Measurements from ENCODE around the gene B9D1.
A peak's percentile ranks its signal among the peaks of the same experiment; 100 is the strongest.

The B9D1 gene

DNA sequence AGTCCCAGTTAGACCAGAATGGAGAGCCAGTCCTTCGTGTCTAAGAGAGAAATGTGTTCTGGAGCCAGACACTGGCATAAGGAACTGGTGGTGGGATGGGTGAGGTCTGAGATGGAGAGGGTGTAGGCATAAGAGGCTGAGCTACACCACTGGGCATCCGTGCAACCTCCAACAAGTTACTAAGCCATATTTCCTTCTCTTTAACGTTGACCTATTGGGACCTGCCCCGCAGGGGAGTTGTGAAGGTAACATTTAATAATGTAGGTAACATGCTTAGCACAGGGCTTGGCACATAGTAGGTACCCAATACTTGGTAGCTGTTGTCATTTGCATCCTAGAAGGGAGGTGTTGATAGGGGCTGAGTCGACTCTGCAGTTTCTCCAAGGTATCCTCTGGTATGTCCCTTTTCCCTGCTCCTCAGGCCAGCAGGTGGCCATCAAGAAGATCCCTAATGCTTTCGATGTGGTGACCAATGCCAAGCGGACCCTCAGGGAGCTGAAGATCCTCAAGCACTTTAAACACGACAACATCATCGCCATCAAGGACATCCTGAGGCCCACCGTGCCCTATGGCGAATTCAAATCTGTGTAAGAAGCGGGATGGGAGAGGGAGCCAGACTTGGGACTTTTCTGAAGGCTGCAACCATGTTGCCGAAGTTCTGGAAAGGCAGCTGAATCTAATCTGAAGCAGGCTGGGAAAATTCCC, 17.0 kb upstream of the B9D1 start:
- no peak for DNase-seq
- in situ Hi-C loops (cut with HindIII; ENCODE audit: low pct_ligation_motif_present, low pct_unique_long_range_greater_than_20kb, low sequenced_read_pairs) = no loop called here

GRCh38 chr17:19378416-19379360, 16.2 kb upstream of the B9D1 start, which contains the start of gene MAPK7:
Gene MAPK7, plus strand, starts transcription at chr17:19378498. Its CDS starts 403 bp downstream, at chr17:19378901.
- in situ Hi-C loops (cut with HindIII; ENCODE audit: low pct_ligation_motif_present, low pct_unique_long_range_greater_than_20kb, low sequenced_read_pairs) = no loop called here
- DNase-seq = no peak

DNA sequence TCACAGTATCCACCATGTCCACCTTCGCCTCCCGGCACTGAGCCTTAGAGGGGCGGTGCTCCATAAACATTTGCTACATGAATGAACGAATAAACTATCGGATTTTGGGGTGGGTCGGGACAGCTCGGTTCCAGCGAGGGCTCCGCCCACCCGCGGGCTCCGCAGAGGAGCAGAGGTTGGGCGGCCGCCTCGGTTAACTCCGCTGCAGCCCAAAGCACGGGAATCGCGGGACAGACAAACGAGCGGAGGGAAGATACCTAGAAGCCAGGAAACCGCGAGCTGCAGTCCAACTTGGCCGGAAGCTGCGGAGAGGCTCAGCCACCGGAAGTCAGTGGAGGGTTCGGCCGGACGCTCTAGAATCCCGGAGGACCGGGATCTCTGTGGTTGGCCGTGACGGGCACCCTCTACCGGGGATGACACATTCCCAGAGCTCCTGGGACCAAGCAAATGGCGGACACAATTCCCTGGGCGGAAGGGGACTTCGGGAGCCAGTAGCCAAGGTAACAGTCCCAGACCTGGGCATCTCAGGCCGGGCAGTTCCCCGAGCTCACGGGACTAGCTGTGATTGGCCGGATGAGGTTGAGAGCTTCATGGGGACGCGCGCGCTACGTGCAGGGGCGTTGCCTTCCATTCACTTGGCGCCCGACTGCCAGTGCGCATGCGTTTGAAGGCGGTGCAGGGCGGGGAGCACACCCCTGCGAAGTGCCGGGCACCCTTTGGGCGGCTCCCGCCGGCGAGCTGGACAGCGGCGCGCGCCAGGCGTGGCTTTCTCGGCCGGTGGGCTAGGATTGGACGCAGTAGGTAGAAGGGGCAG, 15.3 kb upstream of the B9D1 start:
- in situ Hi-C loops (cut with HindIII; ENCODE audit: low pct_ligation_motif_present, low pct_unique_long_range_greater_than_20kb, low sequenced_read_pairs) = no loop called here
- DNase-seq = peak; percentile 99

- peak; percentile 13 for DNase-seq
- in situ Hi-C loops (cut with HindIII; ENCODE audit: low pct_ligation_motif_present, low pct_unique_long_range_greater_than_20kb, low sequenced_read_pairs) = no loop called here
These were observed 14.3 kb upstream of the B9D1 start for GRCh38 chr17:19376811-19377210.

DNA sequence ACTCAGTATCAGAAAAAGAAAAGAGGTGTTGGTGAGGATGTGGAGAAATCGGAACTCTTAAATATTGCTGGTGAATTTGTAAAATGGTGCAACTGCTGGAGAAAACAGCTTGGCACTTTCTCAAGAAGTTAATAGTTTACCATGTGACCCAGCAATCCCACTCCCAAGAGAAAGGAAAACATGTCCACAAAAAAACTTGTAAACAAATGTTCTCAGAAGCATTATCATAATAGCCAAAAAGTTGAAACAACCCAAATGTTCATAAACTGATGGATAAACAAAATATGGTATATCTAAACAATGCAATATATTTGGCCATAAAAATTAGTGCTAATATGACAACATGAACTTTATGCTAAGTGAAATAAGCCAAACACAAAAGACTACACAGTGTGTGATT, 13.2 kb upstream of the B9D1 start:
- no peak for DNase-seq
- in situ Hi-C loops (cut with HindIII; ENCODE audit: low pct_ligation_motif_present, low pct_unique_long_range_greater_than_20kb, low sequenced_read_pairs) = no loop called here

DNA sequence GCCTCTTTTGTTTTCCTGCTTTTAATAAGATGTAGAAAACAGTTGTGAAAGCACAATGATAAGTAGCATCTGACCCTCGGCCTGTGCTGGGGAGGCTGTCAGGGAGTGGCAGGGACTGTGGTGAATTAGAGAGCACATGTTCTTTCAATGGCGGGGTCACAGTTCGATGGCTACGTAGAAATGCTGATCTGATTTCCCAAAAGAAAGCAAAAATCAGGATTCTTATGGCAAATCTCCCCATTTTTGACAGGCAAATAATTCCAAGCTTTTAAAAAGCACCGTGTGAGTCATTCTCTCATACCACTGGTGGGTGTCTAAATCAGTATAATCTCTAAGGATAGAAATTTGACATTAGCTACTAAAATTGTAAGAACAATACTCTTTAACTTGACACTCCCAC, 11.6 kb upstream of the B9D1 start:
- in situ Hi-C loops (cut with HindIII; ENCODE audit: low pct_ligation_motif_present, low pct_unique_long_range_greater_than_20kb, low sequenced_read_pairs) = loop anchor here (25.0 kb wide), 1 partner anchor 88 kb away; no protein-coding TSS in a partner anchor
- DNase-seq = no peak

DNA sequence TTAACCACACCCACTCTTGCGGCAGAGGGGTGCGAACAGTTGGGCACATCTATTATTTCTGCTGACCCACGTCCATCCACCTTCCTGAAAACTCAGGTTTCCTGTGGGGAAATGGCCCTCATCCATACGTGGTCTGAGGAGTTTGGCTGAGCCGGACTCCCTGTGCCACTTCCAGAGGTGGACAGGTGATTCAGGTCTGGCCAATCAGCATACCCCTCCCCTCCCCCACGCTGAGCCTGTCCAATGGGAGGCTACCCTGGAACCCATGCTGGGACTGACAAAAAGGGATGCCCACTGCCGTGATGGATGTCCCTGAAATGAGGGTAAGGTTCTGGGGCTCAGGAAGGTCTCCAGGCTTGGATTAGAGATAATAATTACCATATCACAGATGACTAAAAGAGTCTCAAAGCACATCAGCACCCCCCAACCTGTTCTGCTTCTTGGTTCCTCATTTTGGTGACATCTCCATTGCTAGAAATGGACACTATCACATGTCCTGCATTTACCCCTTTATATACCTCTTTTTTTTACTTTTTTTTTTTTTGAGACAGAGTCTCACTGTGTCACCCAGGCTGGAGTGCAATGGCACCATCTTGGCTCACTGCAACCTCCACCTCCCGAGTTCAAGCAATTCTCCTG, 10.5 kb upstream of the B9D1 start:
- DNase-seq = no peak
- in situ Hi-C loops (cut with HindIII; ENCODE audit: low pct_ligation_motif_present, low pct_unique_long_range_greater_than_20kb, low sequenced_read_pairs) = loop anchor here (25.0 kb wide), 1 partner anchor 89 kb away; no protein-coding TSS in a partner anchor

- no peak for DNase-seq
- in situ Hi-C loops (cut with HindIII; ENCODE audit: low pct_ligation_motif_present, low pct_unique_long_range_greater_than_20kb, low sequenced_read_pairs) = loop anchor here (25.0 kb wide), 1 partner anchor 90 kb away; no protein-coding TSS in a partner anchor
These were observed 9.9 kb upstream of the B9D1 start for GRCh38 chr17:19372439-19372838.

DNA sequence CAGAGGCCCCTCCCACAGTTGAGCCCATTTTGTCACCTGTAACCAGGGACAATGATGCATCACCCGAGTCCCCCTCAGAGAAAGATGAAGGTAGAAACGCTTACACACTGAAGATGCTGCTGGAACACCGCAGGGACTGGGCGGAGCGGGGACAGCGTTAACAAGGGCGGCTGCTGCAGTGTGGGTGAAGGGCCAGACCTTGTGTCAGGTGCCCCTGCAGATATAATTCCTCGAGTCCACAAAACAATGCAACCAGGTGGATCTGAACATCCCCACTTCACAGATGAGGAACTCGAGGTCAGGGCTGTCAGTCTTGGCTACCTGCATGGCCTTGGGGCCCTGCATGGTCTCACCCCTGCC, 9.5 kb upstream of the B9D1 start:
- in situ Hi-C loops (cut with HindIII; ENCODE audit: low pct_ligation_motif_present, low pct_unique_long_range_greater_than_20kb, low sequenced_read_pairs) = loop anchor here (25.0 kb wide), 1 partner anchor 90 kb away; no protein-coding TSS in a partner anchor

GRCh38 chr17:19371259-19372010, 8.9 kb upstream of the B9D1 start:
- DNase-seq = no peak
- in situ Hi-C loops (cut with HindIII; ENCODE audit: low pct_ligation_motif_present, low pct_unique_long_range_greater_than_20kb, low sequenced_read_pairs) = loop anchor here (25.0 kb wide), 1 partner anchor 91 kb away; no protein-coding TSS in a partner anchor

More for the DNA sequence above, 9.5 kb upstream of the B9D1 start:
- DNase-seq = no peak

- DNase-seq = no peak
- in situ Hi-C loops (cut with HindIII; ENCODE audit: low pct_ligation_motif_present, low pct_unique_long_range_greater_than_20kb, low sequenced_read_pairs) = loop anchor here (25.0 kb wide), 1 partner anchor 92 kb away; no protein-coding TSS in a partner anchor
These were observed 8.0 kb upstream of the B9D1 start for GRCh38 chr17:19370493-19370960.

DNA sequence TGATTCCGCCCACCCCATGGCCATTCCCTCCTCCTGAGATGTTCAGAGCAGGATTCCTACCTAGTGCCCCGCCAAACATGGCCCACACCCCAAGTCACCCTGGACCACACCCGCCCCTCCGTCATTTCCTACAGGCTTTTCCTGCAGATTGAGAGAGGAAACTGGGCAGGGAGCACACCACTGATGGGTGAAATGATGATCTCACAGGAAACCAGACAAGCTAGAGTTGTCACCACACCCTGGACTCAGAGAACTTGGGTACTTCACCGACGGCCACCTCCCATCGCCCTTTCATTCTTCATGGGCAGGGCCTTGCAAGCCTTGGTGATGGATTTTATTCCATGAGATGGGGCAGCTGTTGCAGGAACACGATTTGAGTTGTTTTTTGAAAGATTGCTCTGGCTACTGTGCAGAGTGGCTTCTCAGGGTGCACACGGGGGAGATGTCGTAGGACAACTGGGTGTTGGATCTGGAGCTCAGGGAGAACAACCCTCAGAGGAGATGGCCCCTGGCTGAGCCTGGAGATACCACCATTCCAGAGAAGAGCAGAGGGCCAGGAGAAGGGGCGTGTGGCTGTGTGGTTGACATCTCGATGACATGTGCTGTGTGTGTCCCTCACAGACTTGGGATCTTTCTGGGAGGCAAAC, 7.4 kb upstream of the B9D1 start:
- DNase-seq = no peak
- in situ Hi-C loops (cut with HindIII; ENCODE audit: low pct_ligation_motif_present, low pct_unique_long_range_greater_than_20kb, low sequenced_read_pairs) = loop anchor here (25.0 kb wide), 1 partner anchor 92 kb away; no protein-coding TSS in a partner anchor

DNA sequence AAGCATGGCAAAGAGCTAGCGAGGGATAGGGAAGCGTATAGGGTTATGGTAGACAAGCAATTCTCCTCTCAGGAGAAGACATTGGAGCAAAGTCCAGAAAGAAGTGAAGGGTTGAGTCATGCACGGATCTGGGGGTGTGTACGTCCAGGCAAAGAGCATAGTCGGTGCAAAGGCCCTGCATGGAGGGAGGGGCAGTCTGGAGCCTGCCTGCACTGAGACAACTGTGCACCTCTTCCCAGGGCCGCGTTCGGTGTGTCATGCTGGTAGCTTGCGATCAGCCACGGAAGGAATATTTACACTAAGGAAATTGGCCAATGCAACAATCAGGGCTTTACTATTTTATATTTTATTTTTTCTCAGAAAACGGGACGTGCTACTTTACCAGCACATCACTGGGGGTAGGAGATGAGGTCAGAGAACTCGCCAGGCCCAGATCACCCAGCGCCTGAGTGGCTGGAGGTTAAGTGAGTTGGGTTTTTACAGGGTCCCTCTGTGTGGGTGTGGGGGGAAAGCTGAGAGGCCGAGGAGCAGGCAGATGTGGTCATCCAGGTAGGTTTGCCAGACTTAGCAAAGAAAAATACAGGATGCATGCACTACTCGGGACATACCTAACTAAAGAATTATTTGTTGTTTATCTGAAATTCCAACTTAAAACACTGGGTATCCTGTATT, 6.7 kb upstream of the B9D1 start:
- in situ Hi-C loops (cut with HindIII; ENCODE audit: low pct_ligation_motif_present, low pct_unique_long_range_greater_than_20kb, low sequenced_read_pairs) = loop anchor here (25.0 kb wide), 1 partner anchor 93 kb away; no protein-coding TSS in a partner anchor
- no peak for DNase-seq

DNA sequence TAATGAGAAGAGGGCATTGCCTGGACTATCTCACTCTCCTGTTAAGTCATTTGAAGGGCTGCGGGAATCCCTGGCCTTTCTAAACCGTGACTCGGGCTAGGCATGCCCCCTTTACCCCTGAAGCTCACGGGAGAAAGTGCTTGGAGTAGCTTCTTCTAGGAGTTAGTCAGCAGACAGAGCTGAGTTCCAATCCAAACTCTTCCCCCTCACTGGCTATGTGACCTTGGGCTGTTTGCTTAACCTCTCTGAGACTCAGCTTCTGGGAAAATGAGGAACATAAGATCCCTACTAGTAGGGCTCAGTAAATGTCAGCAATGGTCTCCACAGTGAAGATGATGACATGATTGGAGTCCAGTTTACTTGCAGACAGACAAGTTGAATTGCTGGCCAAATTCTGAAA, 5.7 kb upstream of the B9D1 start:
- in situ Hi-C loops (cut with HindIII; ENCODE audit: low pct_ligation_motif_present, low pct_unique_long_range_greater_than_20kb, low sequenced_read_pairs) = loop anchor here (25.0 kb wide), 1 partner anchor 94 kb away; no protein-coding TSS in a partner anchor
- no peak for DNase-seq

GRCh38 chr17:19366637-19366972, 4.1 kb upstream of the B9D1 start:
- in situ Hi-C loops (cut with HindIII; ENCODE audit: low pct_ligation_motif_present, low pct_unique_long_range_greater_than_20kb, low sequenced_read_pairs) = loop anchor here (25.0 kb wide), 1 partner anchor 96 kb away; no protein-coding TSS in a partner anchor
- DNase-seq = no peak
